Left kidney (tissue), 8 donors: ENCODE measurements around the gene TRPT1. TPM values are rescaled to one million over a fixed set of nuclear protein-coding genes. Genes with fewer than 3 reads are reported as not detected.

Experiments
- DNase-seq: peaks from one replicate; pipeline ENCODE4 v3.0.0-alpha.2; 2013
- long read RNA-seq, 8 donors: transcript quantifications; one replicate each; lab custom pipeline, GENCODE V29; 2026
- polyA plus RNA-seq: library from polyadenylated mRNA; unstranded; fragments of 120-200 nt; gene quantifications from one replicate; pipeline ENCODE4 v1.2.1, GENCODE V29; 2013; ENCODE audit not compliant: insufficient read length

Gene TRPT1
- 44.8 TPM for polyA plus RNA-seq
- long read RNA-seq, donor 1, transcript TRPT1-203 (7 exons, 865 nt): minor isoform, 6 of 64 reads
- long read RNA-seq, donor 1, transcript TRPT1-201 (8 exons, 962 nt): major isoform, 11 of 64 reads
- long read RNA-seq, donor 1, partial matches to known transcripts: 29 of 64 reads
- long read RNA-seq, donor 1, other reads (novel, unspliced or antisense): 15 of 64 reads
- long read RNA-seq, donor 2, transcript TRPT1-203 (7 exons, 865 nt): minor isoform, 5 of 16 reads
- long read RNA-seq, donor 2, transcript TRPT1-201 (8 exons, 962 nt): major isoform, 7 of 16 reads
- long read RNA-seq, donor 2, partial matches to known transcripts: 0 of 16 reads
- long read RNA-seq, donor 2, other reads (novel, unspliced or antisense): 0 of 16 reads
- long read RNA-seq, donor 3, transcript TRPT1-201 (8 exons, 962 nt): major isoform, 7 of 10 reads
- long read RNA-seq, donor 3, partial matches to known transcripts: 0 of 10 reads
- long read RNA-seq, donor 3, other reads (novel, unspliced or antisense): 0 of 10 reads
- long read RNA-seq, donor 4, partial matches to known transcripts: 0 of 2 reads
- long read RNA-seq, donor 4, other reads (novel, unspliced or antisense): 0 of 2 reads
- long read RNA-seq, donor 5, transcript TRPT1-203 (7 exons, 865 nt): minor isoform, 10 of 37 reads
- long read RNA-seq, donor 5, transcript TRPT1-201 (8 exons, 962 nt): major isoform, 20 of 37 reads
- long read RNA-seq, donor 5, partial matches to known transcripts: 0 of 37 reads
- long read RNA-seq, donor 5, other reads (novel, unspliced or antisense): 5 of 37 reads
- long read RNA-seq, donor 6, transcript TRPT1-201 (8 exons, 962 nt): major isoform, 10 of 25 reads
- long read RNA-seq, donor 6, transcript TRPT1-203 (7 exons, 865 nt): minor isoform, 7 of 25 reads
- long read RNA-seq, donor 6, partial matches to known transcripts: 6 of 25 reads
- long read RNA-seq, donor 6, other reads (novel, unspliced or antisense): 0 of 25 reads
- long read RNA-seq, donor 7, transcript TRPT1-203 (7 exons, 865 nt): minor isoform, 10 of 30 reads
- long read RNA-seq, donor 7, transcript TRPT1-201 (8 exons, 962 nt): major isoform, 13 of 30 reads
- long read RNA-seq, donor 7, partial matches to known transcripts: 6 of 30 reads
- long read RNA-seq, donor 7, other reads (novel, unspliced or antisense): 0 of 30 reads
- long read RNA-seq, donor 8, partial matches to known transcripts: 0 of 2 reads
- long read RNA-seq, donor 8, other reads (novel, unspliced or antisense): 0 of 2 reads

DNA sequence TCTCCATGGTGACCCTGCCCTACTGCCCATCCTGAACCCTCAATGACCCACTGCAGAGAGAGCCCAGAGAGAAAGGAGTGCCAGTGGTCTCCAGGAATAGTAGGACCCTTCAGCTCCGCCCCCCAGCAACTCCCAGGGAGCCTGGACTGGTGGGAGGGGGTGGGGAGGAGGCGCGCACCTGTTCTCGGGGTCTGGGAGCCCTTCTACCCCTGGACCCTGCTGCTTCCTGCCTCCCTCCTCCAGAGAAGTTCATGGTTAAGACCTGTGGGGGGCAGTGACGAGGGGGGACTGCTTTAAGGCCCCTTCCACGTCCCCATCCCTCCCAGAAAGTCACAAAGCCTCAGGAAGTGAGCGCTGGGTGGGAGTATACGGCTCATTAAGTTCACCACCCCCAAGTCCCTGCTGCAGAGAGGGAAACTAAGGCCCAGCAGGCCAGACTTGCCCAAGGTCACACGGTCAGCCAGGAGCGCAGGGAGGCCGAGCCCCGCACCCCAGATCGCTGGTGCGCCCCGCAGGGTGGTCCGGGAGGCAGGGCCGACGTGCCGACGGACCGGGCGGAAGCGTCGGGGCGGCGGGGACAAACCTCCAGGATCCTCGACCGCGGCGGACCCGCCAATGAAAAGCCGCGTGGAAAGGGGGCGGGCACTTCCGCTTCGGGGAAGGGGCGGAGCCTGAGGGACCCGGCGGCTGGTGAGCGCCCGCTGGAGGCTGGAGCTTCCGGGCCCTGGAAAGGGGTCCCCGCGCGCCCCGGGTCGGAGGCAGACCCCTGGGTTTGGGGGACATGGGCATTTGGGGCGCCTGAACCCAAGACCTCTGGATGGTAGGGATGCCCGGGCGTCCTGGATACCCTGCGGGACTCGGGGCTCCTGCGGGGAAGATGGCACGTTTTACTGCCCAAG, at the start of gene TRPT1, which contains the start of gene NUDT22:
TRPT1 (minus strand) TSS at position 579 of the 899 bp plus-strand sequence; CDS start at position 253, 326 bp downstream.
NUDT22 (plus strand) TSS at position 667 of the 899 bp plus-strand sequence. CDS start 379 bp downstream, outside the sequence.
- peak; percentile 85 for DNase-seq

GRCh38 chr11:64275031-64275800, 49.2 kb upstream of the TRPT1 start:
- no peak for DNase-seq

DNA sequence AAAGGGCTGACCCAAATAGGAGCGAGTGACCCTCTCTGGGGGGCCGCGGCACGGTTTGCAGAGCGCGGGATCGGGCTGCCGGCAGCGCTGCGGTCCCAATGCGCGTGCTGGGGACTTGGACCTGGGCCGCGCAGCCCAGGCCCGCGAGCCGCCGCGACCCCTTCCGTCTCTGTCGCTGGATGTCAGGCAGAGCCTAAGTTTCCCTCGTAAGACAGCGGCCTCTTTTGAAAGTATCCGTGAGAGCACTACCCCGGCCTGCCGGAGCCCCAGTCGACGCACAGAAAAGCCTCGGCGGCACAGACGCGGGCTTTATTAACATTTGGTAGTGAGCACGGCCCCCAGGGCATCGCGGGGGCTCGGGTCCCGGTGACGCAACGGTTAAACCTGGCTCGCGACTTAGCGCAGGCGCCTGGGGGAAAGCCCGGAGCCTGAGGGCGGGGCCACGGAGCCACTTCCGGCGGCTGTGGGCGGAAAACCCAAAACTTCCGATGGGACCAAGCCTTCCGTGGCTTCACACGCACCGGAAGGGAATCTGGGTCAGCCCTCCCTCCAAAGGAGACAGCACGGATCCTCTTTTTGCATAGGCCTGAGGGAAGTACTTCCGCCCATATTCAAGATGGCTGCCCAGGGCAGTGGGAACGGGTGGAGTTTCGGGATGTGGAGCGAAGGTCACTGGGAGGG, 43.7 kb upstream of the TRPT1 start:
- DNase-seq: peak; percentile 98

GRCh38 chr11:64268893-64269539, 43.0 kb upstream of the TRPT1 start:
- no peak for DNase-seq

DNA sequence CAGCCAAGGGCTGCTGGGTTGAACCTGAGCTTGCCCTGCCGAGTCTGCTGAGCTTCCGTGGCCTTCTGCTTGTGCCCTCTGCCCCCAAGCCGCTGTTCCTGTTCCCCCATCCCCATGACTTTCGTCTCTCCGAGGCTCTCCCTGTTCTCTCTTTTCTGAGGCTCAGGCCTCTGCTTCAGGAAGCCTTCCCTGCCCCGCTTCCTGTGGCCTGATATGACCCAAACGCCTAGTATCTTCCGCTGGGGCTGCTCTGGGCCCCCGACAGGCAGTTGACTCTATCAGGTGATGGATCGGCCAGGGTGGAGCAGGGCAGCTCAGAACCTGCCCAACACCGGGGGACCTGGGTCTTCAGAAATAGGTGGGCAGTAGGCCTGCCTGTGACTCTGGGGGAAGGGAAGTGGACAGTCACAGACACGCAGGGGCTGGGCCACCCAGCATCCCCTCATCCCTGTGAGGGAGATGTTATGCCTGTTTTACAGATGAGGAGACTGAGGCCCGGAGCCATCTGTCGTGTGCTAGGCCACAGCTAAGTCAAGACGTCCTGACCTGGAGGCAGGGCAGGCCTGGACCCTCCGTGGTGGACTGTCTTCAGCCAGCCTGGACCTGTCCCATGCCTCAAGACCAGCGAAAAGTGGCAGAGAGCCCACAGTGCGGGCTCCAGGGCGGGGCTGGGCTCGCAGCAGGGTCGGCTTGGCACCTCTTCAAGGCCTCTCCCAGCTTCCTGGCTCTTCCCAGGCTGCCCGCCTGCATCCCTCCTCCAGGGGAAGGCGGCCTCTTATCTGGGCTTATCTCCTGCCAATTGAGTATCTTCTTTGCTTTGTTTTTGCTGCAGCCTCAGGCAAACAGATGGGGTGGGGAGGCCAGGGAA, 42.3 kb upstream of the TRPT1 start:
- DNase-seq: no peak

GRCh38 chr11:64267207-64267945, 41.4 kb upstream of the TRPT1 start:
- DNase-seq: no peak

DNA sequence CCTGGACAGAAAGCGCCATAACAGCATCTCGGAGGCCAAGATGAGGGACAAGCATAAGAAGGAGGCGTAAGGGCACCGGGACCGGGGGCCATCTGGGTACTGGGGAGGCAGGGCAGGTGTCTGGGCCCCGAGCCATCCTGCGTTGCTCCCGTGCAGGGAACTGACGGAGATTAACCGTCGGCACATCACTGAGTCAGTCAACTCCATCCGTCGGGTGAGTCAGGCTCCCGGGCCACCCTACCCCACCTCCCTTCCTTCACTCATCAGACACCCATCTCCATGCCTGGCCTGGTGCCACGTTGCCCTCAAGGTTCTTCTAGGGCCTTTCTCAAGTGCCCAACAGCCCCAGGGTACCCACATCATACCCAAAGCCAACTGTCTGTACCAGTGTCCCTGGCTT, 40.4 kb upstream of the TRPT1 start:
- DNase-seq: no peak

DNA sequence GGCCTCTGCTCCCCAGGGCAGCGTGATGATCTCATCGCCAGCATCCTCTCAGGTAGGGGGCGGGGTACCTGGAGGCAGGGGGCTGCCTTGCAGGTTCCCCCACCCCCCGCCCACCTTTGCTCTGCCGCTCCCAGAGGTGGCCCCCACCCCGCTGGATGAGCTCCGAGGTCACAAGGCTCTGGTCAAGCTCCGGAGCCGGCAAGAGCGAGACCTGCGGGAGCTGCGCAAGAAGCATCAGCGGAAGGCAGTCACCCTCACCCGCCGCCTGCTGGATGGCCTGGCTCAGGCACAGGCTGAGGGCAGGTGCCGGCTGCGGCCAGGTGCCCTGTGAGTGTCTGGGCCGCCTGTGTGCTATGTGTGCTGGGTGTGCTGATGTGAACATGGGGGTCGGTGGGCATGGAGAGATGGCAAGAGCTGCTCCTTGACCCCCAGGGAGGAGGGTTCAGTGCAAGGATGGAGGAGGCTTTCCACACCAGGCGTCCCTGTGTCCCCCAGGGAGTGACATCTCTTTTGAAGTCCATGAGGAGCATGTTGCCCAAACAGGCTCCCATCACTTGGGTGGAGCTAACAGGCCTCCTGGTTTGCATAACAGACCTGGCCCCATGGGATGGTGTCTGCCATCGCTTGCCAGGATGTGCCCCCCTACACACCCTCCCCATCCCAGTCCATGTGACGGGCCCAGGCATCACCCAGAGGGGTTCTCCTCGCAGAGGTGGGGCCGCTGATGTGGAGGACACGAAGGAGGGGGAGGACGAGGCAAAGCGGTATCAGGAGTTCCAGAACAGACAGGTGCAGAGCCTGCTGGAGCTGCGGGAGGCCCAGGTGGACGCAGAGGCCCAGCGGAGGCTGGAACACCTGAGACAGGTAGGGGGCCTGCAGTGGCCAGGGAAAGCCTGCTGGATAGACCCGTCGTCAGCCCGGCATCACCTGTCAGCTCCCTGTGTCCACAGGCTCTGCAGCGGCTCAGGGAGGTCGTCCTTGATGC, 39.5 kb upstream of the TRPT1 start:
- no peak for DNase-seq

- DNase-seq: no peak
These were observed 38.4 kb upstream of the TRPT1 start for GRCh38 chr11:64264371-64264852.

DNA sequence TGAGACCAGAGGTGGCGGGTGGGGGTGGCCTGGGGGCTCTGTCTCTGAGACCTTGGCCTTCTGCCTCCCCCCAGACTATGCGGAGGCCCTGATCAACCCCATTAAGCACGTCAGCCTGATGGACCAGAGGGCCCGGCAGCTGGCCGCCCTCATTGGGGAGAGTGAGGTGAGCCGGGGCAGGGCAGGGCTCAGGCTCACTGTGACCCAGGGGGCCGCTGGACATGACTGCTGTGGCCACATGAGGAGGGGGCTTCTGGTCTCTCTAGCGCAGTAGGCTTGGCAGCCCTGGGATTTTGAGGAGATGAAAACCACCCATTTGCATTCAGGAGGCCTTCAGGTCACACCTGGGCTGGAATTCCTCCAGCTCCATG, 37.9 kb upstream of the TRPT1 start:
- DNase-seq: no peak

- no peak for DNase-seq
These were observed 37.3 kb upstream of the TRPT1 start for GRCh38 chr11:64263021-64263946.

- no peak for DNase-seq
These were observed 36.5 kb upstream of the TRPT1 start for GRCh38 chr11:64262271-64263002.

- DNase-seq: no peak
These were observed 35.6 kb upstream of the TRPT1 start for GRCh38 chr11:64261556-64262080.
